GM23338 (cell line): Measurements from ENCODE around the gene CRTC3. TPM values are rescaled to one million over a fixed set of nuclear protein-coding genes. Genes with fewer than 3 reads are reported as not detected.

ENCODE experiments used
- ATAC-seq: fragments of 200-7000 bp; cut with Tn5 transposase; 3 replicates; pipeline ENCODE4 v1.9.1; 2020
- DNase-seq: peaks from one replicate; pipeline ENCODE4 v3.0.0-alpha.2; 2015; ENCODE audit warnings: low spot score
- H2AFZ ChIP-seq: fragments of 200-600 bp; sonication (generic); 2 replicates; pipeline ENCODE4 v1.8.0; 2016; ENCODE audit warnings: antibody characterized with exemption, mild to moderate bottlenecking, moderate library complexity
- H3F3A ChIP-seq: fragments of 200-600 bp; sonication (generic); replicated peaks from 2 replicates; pipeline ENCODE4 v1.8.0; 2017; ENCODE audit warnings: antibody characterized with exemption, mixed run types, low read depth
- H3K27ac ChIP-seq: fragments of 200-600 bp; sonication (generic); 2 replicates; pipeline ENCODE4 v1.6.1; 2016; ENCODE audit warnings: low read depth
- H3K27me3 ChIP-seq: fragments of 200-600 bp; sonication (generic); 2 replicates; pipeline ENCODE4 v1.8.0; 2016; ENCODE audit warnings: mild to moderate bottlenecking, mixed run types, moderate library complexity; ENCODE audit not compliant: insufficient read depth
- H3K36me3 ChIP-seq: fragments of 200-600 bp; sonication (generic); 2 replicates; pipeline ENCODE4 v1.8.0; 2016; ENCODE audit warnings: mild to moderate bottlenecking; ENCODE audit not compliant: insufficient read depth
- H3K4me1 ChIP-seq: fragments of 200-600 bp; sonication (generic); 2 replicates; pipeline ENCODE4 v1.8.0; 2016; ENCODE audit warnings: mild to moderate bottlenecking, moderate library complexity; ENCODE audit not compliant: insufficient read depth
- H3K4me2 ChIP-seq: fragments of 200-600 bp; sonication (generic); 2 replicates; pipeline ENCODE4 v1.7.1; 2017; ENCODE audit warnings: mixed run types
- H3K4me3 ChIP-seq: fragments of 200-600 bp; sonication (generic); 2 replicates; pipeline ENCODE4 v1.6.1; 2016; ENCODE audit warnings: mixed run types
- H3K79me2 ChIP-seq: fragments of 200-600 bp; sonication (generic); replicated peaks from 2 replicates; pipeline ENCODE4 v1.8.0; 2017; ENCODE audit warnings: mild to moderate bottlenecking; ENCODE audit not compliant: insufficient read depth
- H3K9me2 ChIP-seq: fragments of 200-600 bp; sonication (generic); 2 replicates; pipeline ENCODE4 v1.8.0; 2017; ENCODE audit not compliant: insufficient read depth
- H4K20me1 ChIP-seq: fragments of 200-600 bp; sonication (generic); replicated peaks from 2 replicates; pipeline ENCODE4 v1.8.0; 2017; ENCODE audit warnings: mild to moderate bottlenecking; ENCODE audit not compliant: insufficient read depth
- H3K27ac Mint-ChIP-seq: 2 replicates; pipeline ENCODE4 v1.8.0; 2020; ENCODE audit warnings: inconsistent platforms, mild to moderate bottlenecking, moderate library complexity, mixed read lengths
- H3K27me3 Mint-ChIP-seq: 3 replicates; pipeline ENCODE4 v1.8.0; 2022; ENCODE audit warnings: low read depth, mild to moderate bottlenecking, moderate library complexity, mixed read lengths, inconsistent platforms; ENCODE audit not compliant: insufficient read depth, poor library complexity
- H3K36me3 Mint-ChIP-seq: 3 replicates; pipeline ENCODE4 v1.8.0; 2021; ENCODE audit warnings: low read depth, mild to moderate bottlenecking, inconsistent platforms, moderate library complexity, mixed read lengths
- H3K4me1 Mint-ChIP-seq: 3 replicates; pipeline ENCODE4 v1.8.0; 2020; ENCODE audit warnings: mild to moderate bottlenecking, inconsistent platforms, mixed read lengths
- H3K4me3 Mint-ChIP-seq: 3 replicates; pipeline ENCODE4 v1.8.0; 2021; ENCODE audit warnings: moderate library complexity, mild to moderate bottlenecking, inconsistent platforms, mixed read lengths
- H3K9me3 Mint-ChIP-seq: 3 replicates; pipeline ENCODE4 v1.8.0; 2020; ENCODE audit warnings: moderate library complexity, mild to moderate bottlenecking, inconsistent platforms, mixed read lengths
- CREB1 ChIP-seq: fragments of 250-450 bp; sonication (Bioruptor Pico); IDR thresholded peaks from 2 replicates; pipeline ENCODE4 v1.5.0; 2020; ENCODE audit warnings: low read depth, mild to moderate bottlenecking, moderate library complexity
- EZH2 ChIP-seq: fragments of 200-600 bp; sonication (generic); IDR thresholded peaks from one replicate; pipeline ENCODE4 v1.8.0; 2017; ENCODE audit warnings: antibody characterized with exemption, mild to moderate bottlenecking, low read depth; ENCODE audit not compliant: unreplicated experiment
- JUNB ChIP-seq: IDR thresholded peaks from one replicate; pipeline ENCODE4 v1.6.1; 2016; ENCODE audit warnings: antibody characterized with exemption; ENCODE audit not compliant: unreplicated experiment
- NANOG ChIP-seq: IDR thresholded peaks from 2 replicates; pipeline ENCODE4 v1.6.1; 2016; ENCODE audit warnings: antibody characterized with exemption, borderline replicate concordance
- polyA plus RNA-seq: library from polyadenylated mRNA; unstranded; fragments of >200 nt; fragmentation: Nextera tagmentation; extraction: Ambion mirVana; gene quantifications from 2 replicates; pipeline ENCODE4 v1.2.1, GENCODE V29; 2016
- total RNA-seq: library from RNA; depleted of rRNA; stranded (reverse); fragments of >200 nt; shearing (Covaris generic); gene quantifications from 2 replicates; pipeline ENCODE4 v1.2.3, GENCODE V29; 2014
- TF ChIP-seq, protein P1 (sequence below), 2 experiments: fragments of 200-600 bp in 1 of 2; sonication (generic) in 1 of 2; conservative IDR thresholded peaks; 2 replicates each; pipeline versions ENCODE4 v1.5.1 to v1.6.1; 2016 to 2017; ENCODE audit warnings: antibody characterized with exemption in 2 of 2, low read depth in 2 of 2, mild to moderate bottlenecking in 2 of 2, moderate library complexity in 1 of 2
- TF ChIP-seq, protein P2 (sequence below): IDR thresholded peaks from one replicate; pipeline ENCODE4 v1.6.1; 2018; ENCODE audit warnings: antibody characterized with exemption; ENCODE audit not compliant: unreplicated experiment

CRTC3 gene
- total and polyA plus RNA-seq, 2 experiments from 2014 or later: 2.8 to 3.8 TPM

DNA sequence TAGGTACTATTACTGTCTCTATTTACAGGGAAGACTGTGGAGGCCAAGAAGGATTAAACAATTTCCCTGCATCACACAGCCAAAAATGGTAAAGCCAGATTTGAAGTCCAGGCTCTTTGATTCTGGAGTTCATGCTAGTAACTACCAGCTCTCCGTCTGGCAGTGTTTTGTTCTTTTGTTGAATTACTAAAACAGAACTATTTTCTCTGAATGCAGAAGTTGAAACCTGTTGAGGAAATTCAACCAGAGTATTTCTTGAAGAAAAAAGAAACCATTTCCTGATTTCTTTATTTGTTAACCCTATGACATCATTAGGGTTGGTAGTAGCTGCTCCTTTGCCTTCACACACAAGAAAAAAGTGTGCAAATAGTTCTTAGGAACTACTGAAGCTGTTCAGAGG lies 34.3 kb downstream of the CRTC3 start:
- Mint-ChIP-seq H3K36me3 (no peaks in the 10 kb centered on the region), H3K4me3 (no peak overlapping the region), H3K27me3 (no peaks in the 10 kb centered on the region), H3K4me1 (peaks cover 8% of the 10 kb centered on the region; the same call in 2 of the 3 replicates), H3K9me3 (no peaks in the 10 kb centered on the region; the same call in 2 of the 3 replicates), H3K27ac (no peak overlapping the region)
- Histone ChIP-seq H3K4me3 (no peak overlapping the region), H3F3A (no peaks in the 10 kb centered on the region), H2AFZ (no peak overlapping the region), H3K27me3 (no peaks in the 10 kb centered on the region), H3K36me3 (no peaks in the 10 kb centered on the region), H3K4me2 (no peak overlapping the region), H3K9me2 (no peaks in the 10 kb centered on the region), H3K4me1 (no peaks in the 10 kb centered on the region), H3K27ac (no peak overlapping the region), H3K79me2 (no peaks in the 10 kb centered on the region), H4K20me1 (no peaks in the 10 kb centered on the region)
- no peak for ATAC-seq
- no peak for TF ChIP-seq CREB1 (CRISPR knock-in tag)
- DNase-seq: no peak

DNA sequence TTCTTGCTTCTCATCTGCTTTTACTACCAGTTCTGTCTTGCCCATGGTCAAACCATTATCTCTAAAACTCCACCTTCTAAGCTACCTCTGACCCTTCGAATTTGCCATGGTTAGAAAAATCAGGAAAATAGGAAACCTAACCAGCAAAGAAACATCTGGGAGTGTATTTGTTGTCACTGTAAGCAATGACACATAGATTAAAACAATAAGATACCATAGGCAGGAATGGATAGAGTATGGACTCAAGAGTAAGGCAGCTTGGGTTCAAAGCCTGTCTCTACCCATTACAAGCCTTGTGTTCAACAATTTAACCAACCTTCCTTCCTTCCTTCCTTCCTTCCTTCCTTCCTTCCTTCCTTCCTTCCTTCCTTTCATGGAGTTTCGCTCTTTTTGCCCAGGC lies 34.9 kb downstream of the CRTC3 start:
- Histone ChIP-seq H3K9me2 (no peaks in the 10 kb centered on the region), H4K20me1 (no peaks in the 10 kb centered on the region), H3K4me3 (no peak overlapping the region), H3K27ac (no peak overlapping the region), H3K36me3 (no peaks in the 10 kb centered on the region), H3F3A (no peaks in the 10 kb centered on the region), H3K4me2 (no peak overlapping the region), H3K4me1 (no peaks in the 10 kb centered on the region), H3K79me2 (no peaks in the 10 kb centered on the region), H2AFZ (no peak overlapping the region), H3K27me3 (no peaks in the 10 kb centered on the region)
- Mint-ChIP-seq H3K27me3 (no peaks in the 10 kb centered on the region), H3K4me1 (peaks cover 8% of the 10 kb centered on the region; the same call in 2 of the 3 replicates), H3K4me3 (no peak overlapping the region), H3K36me3 (no peaks in the 10 kb centered on the region), H3K9me3 (no peaks in the 10 kb centered on the region; the same call in 2 of the 3 replicates), H3K27ac (no peak overlapping the region)
- ATAC-seq: no peak
- TF ChIP-seq JUNB (no peak), NANOG (no peak), EZH2 (no peak)
- TF ChIP-seq, protein P1, sequence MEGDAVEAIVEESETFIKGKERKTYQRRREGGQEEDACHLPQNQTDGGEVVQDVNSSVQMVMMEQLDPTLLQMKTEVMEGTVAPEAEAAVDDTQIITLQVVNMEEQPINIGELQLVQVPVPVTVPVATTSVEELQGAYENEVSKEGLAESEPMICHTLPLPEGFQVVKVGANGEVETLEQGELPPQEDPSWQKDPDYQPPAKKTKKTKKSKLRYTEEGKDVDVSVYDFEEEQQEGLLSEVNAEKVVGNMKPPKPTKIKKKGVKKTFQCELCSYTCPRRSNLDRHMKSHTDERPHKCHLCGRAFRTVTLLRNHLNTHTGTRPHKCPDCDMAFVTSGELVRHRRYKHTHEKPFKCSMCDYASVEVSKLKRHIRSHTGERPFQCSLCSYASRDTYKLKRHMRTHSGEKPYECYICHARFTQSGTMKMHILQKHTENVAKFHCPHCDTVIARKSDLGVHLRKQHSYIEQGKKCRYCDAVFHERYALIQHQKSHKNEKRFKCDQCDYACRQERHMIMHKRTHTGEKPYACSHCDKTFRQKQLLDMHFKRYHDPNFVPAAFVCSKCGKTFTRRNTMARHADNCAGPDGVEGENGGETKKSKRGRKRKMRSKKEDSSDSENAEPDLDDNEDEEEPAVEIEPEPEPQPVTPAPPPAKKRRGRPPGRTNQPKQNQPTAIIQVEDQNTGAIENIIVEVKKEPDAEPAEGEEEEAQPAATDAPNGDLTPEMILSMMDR (conservative IDR thresholded peaks at IDR 0.05; ENCODE audit: low read depth in 2 of 2): no peak
- TF ChIP-seq, protein P2, sequence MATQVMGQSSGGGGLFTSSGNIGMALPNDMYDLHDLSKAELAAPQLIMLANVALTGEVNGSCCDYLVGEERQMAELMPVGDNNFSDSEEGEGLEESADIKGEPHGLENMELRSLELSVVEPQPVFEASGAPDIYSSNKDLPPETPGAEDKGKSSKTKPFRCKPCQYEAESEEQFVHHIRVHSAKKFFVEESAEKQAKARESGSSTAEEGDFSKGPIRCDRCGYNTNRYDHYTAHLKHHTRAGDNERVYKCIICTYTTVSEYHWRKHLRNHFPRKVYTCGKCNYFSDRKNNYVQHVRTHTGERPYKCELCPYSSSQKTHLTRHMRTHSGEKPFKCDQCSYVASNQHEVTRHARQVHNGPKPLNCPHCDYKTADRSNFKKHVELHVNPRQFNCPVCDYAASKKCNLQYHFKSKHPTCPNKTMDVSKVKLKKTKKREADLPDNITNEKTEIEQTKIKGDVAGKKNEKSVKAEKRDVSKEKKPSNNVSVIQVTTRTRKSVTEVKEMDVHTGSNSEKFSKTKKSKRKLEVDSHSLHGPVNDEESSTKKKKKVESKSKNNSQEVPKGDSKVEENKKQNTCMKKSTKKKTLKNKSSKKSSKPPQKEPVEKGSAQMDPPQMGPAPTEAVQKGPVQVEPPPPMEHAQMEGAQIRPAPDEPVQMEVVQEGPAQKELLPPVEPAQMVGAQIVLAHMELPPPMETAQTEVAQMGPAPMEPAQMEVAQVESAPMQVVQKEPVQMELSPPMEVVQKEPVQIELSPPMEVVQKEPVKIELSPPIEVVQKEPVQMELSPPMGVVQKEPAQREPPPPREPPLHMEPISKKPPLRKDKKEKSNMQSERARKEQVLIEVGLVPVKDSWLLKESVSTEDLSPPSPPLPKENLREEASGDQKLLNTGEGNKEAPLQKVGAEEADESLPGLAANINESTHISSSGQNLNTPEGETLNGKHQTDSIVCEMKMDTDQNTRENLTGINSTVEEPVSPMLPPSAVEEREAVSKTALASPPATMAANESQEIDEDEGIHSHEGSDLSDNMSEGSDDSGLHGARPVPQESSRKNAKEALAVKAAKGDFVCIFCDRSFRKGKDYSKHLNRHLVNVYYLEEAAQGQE: no peak
- no peak for DNase-seq
